GM21360 (cell line): ENCODE data around the gene GCFC2.
"Not testable (repeated sequence)": the region's sequence is repeated elsewhere in the genome, so short reads cannot be mapped to it uniquely, and the experiment has no call there.

Source experiments
- ATAC-seq: cut with Tn5 transposase; IDR thresholded peaks from one replicate; pipeline ENCODE4 v1.9.1; 2021; ENCODE audit warnings: mild to moderate bottlenecking, moderate library complexity; ENCODE audit not compliant: unreplicated experiment

Gene GCFC2

GRCh38 chr2:75683430-75683829 is 27.3 kb downstream of the GCFC2 start:
- not testable (repeated sequence) for ATAC-seq

- no peak for ATAC-seq
These were observed 30.3 kb downstream of the GCFC2 start for GRCh38 chr2:75680402-75680801.

GRCh38 chr2:75679556-75679955 is 31.2 kb downstream of the GCFC2 start:
- no peak for ATAC-seq

GRCh38 chr2:75676464-75676863 is 34.3 kb downstream of the GCFC2 start:
- ATAC-seq = no peak

GRCh38 chr2:75675908-75676307 is 34.8 kb downstream of the GCFC2 start:
- no peak for ATAC-seq

GRCh38 chr2:75675423-75675822 is 35.3 kb downstream of the GCFC2 start:
- not testable (repeated sequence) for ATAC-seq

- ATAC-seq = no peak
These were observed 42.8 kb downstream of the GCFC2 start for GRCh38 chr2:75667884-75668283.

GRCh38 chr2:75666911-75667310 is 43.8 kb downstream of the GCFC2 start:
- ATAC-seq = no peak

GRCh38 chr2:75657798-75658197 is 52.9 kb downstream of the GCFC2 start:
- ATAC-seq = no peak

GRCh38 chr2:75656563-75656962 is 54.2 kb downstream of the GCFC2 start:
- ATAC-seq = no peak

GRCh38 chr2:75655861-75656260 is 54.9 kb downstream of the GCFC2 start:
- no peak for ATAC-seq

GRCh38 chr2:75654012-75654411 is 56.7 kb downstream of the GCFC2 start:
- no peak for ATAC-seq

- ATAC-seq = no peak
These were observed 62.9 kb downstream of the GCFC2 start for GRCh38 chr2:75647771-75648170.

- ATAC-seq = peak; percentile 96
These were observed 63.9 kb downstream of the GCFC2 start, which contains the start of gene MRPL19 for GRCh38 chr2:75646583-75647425. TSS of gene MRPL19 (plus strand) at chr2:75646783. CDS start at chr2:75646808, 25 bp downstream.

GRCh38 chr2:75646090-75646582 is 64.6 kb downstream of the GCFC2 start:
- peak; percentile 11 for ATAC-seq

GRCh38 chr2:75645643-75646042 is 65.1 kb downstream of the GCFC2 start:
- ATAC-seq = no peak

GRCh38 chr2:75643980-75644379 is 66.7 kb downstream of the GCFC2 start:
- ATAC-seq = no peak

- no peak for ATAC-seq
These were observed 69.1 kb downstream of the GCFC2 start for GRCh38 chr2:75641587-75641986.

- peak; percentile 99 for ATAC-seq
These were observed 70.0 kb downstream of the GCFC2 start for GRCh38 chr2:75640621-75641121.

GRCh38 chr2:75637568-75637967 is 73.1 kb downstream of the GCFC2 start:
- no peak for ATAC-seq

GRCh38 chr2:75634945-75635344 is 75.8 kb downstream of the GCFC2 start:
- ATAC-seq = no peak

GRCh38 chr2:75633620-75634019 is 77.1 kb downstream of the GCFC2 start:
- ATAC-seq = no peak
